HepG2 (cell line): ENCODE data around the gene SEMA3B. TPM values are rescaled to one million over a fixed set of nuclear protein-coding genes. Genes with fewer than 3 reads are reported as not detected.
A peak's percentile ranks its signal among the peaks of the same experiment; 100 is the strongest.

ENCODE experiments used
- GTF2F1 ChIP-seq: fragments of 150-350 bp; IDR thresholded peaks from 2 replicates; pipeline ENCODE4 v1.6.1; 2014; ENCODE audit warnings: low read length
- HNF4G ChIP-seq, 2 experiments: sonication (generic) in 1 of 2; formaldehyde crosslinking in 1 of 2; IDR thresholded peaks; 2 replicates each; pipeline versions ENCODE4 v1.4.0 to v1.6.1; 2011 to 2020; ENCODE audit warnings: borderline replicate concordance in 2 of 2, low read depth in 2 of 2, mild to moderate bottlenecking in 2 of 2, low read length in 1 of 2, missing genetic modification reagents in 1 of 2, moderate library complexity in 1 of 2
- NCOA5 ChIP-seq: sonication (generic); formaldehyde crosslinking; IDR thresholded peaks from 2 replicates; pipeline ENCODE4 v1.4.0; 2020; ENCODE audit warnings: missing genetic modification reagents
- PRDM4 ChIP-seq: sonication (generic); formaldehyde crosslinking; IDR thresholded peaks from 2 replicates; pipeline ENCODE4 v1.9.0; 2021; ENCODE audit warnings: missing genetic modification reagents, borderline replicate concordance
- SNAPC4 ChIP-seq: sonication (generic); formaldehyde crosslinking; IDR thresholded peaks from 2 replicates; pipeline ENCODE4 v1.4.0; 2020; ENCODE audit warnings: mild to moderate bottlenecking, missing genetic modification reagents
- SNRNP70 ChIP-seq: fragments of 200-400 bp; formaldehyde crosslinking; IDR thresholded peaks from 2 replicates; pipeline ENCODE4 v1.6.1; 2017; ENCODE audit warnings: mild to moderate bottlenecking, low read depth, low read length, moderate library complexity
- SUZ12 ChIP-seq: fragments of 150-350 bp; IDR thresholded peaks from 2 replicates; pipeline ENCODE4 v1.6.1; 2014; ENCODE audit warnings: low read depth, low read length
- UBTF ChIP-seq: sonication (generic); formaldehyde crosslinking; IDR thresholded peaks from 2 replicates; pipeline ENCODE4 v1.4.0; 2020; ENCODE audit warnings: mild to moderate bottlenecking, missing genetic modification reagents
- ZFP36L2 ChIP-seq: sonication (generic); formaldehyde crosslinking; IDR thresholded peaks from 2 replicates; pipeline ENCODE4 v1.4.0; 2020; ENCODE audit warnings: missing genetic modification reagents
- ZFP41 ChIP-seq: sonication (generic); formaldehyde crosslinking; IDR thresholded peaks from 2 replicates; pipeline ENCODE4 v1.4.0; 2020; ENCODE audit warnings: mild to moderate bottlenecking, missing genetic modification reagents, borderline replicate concordance
- ZNF17 ChIP-seq: sonication (generic); formaldehyde crosslinking; IDR thresholded peaks from 2 replicates; pipeline ENCODE4 v1.5.0; 2020; ENCODE audit warnings: mild to moderate bottlenecking, missing genetic modification reagents
- ZNF18 ChIP-seq: sonication (generic); formaldehyde crosslinking; IDR thresholded peaks from 2 replicates; pipeline ENCODE4 v1.8.0; 2022; ENCODE audit warnings: mild to moderate bottlenecking, missing genetic modification reagents; ENCODE audit not compliant: insufficient replicate concordance
- ZNF33B ChIP-seq: sonication (generic); formaldehyde crosslinking; IDR thresholded peaks from 2 replicates; pipeline ENCODE4 v1.5.1; 2020; ENCODE audit warnings: mild to moderate bottlenecking, missing genetic modification reagents
- ZNF501 ChIP-seq: sonication (generic); formaldehyde crosslinking; IDR thresholded peaks from 2 replicates; pipeline ENCODE4 v1.5.1; 2020; ENCODE audit warnings: mild to moderate bottlenecking, moderate library complexity, missing genetic modification reagents
- ZNF530 ChIP-seq: sonication (generic); formaldehyde crosslinking; IDR thresholded peaks from 2 replicates; pipeline ENCODE4 v1.5.0; 2020; ENCODE audit warnings: low read depth, mild to moderate bottlenecking, missing genetic modification reagents
- ZNF761 ChIP-seq: sonication (generic); formaldehyde crosslinking; conservative IDR thresholded peaks from 2 replicates; pipeline ENCODE4 v1.4.0; 2020; ENCODE audit warnings: mild to moderate bottlenecking, missing genetic modification reagents
- polyA plus RNA-seq, 8 experiments: library from polyadenylated mRNA; depleted of rRNA in 3 of 8; stranded (reverse) in 7 of 8; unstranded in 1 of 8; fragments of >200 nt; fragmentation: Illumina TruSeq in 4 of 8; extraction: Trizol in 4 of 8; gene quantifications; 2 replicates each; pipeline versions ENCODE4 v1.2.1 to v1.2.3, GENCODE V29; 2011 to 2016; ENCODE audit warnings: low read depth in 4 of 8, missing spikeins in 1 of 8, mixed read lengths in 1 of 8; ENCODE audit not compliant: insufficient read depth in 1 of 8
- total RNA-seq, 5 experiments: library from RNA; depleted of rRNA; stranded (reverse); fragments of >200 nt; fragmentation: Illumina TruSeq; extraction: Trizol; gene quantifications; 2 replicates each; pipeline ENCODE4 v1.2.3, GENCODE V29; 2016; ENCODE audit warnings: low read depth in 1 of 5

The SEMA3B gene
- total and polyA plus RNA-seq, 2 of the 13 experiments (the other 11 are each of a cell fraction or from before 2014, with no cell fraction given), result 93.2 to 158 TPM

- TF ChIP-seq SNAPC4 (CRISPR knock-in tag) (no peak), ZNF33B (CRISPR knock-in tag) (no peak), GTF2F1 (no peak), NCOA5 (no peak), ZNF17 (CRISPR knock-in tag) (no peak), ZNF761 (CRISPR knock-in tag) (peak; percentile 61; the same call in 1 of the 2 replicates), ZFP41 (CRISPR knock-in tag) (no peak), UBTF (CRISPR knock-in tag) (peak; percentile 41), ZNF501 (peak; percentile 95), ZFP36L2 (CRISPR knock-in tag) (no peak), ZNF530 (CRISPR knock-in tag) (no peak), PRDM4 (CRISPR knock-in tag) (no peak), SUZ12 (peak; percentile 100), ZNF18 (no peak), HNF4G (IDR thresholded peaks at IDR 0.05; ENCODE audit: borderline replicate concordance, low read depth, low read length) (0 out of 2 replicates have a peak, but pooled peaks have one; percentile 5), HNF4G (CRISPR knock-in tag; IDR thresholded peaks at IDR 0.05; ENCODE audit: borderline replicate concordance, low read depth) (no peak), SNRNP70 (no peak)
These were observed 23.5 kb downstream of the SEMA3B start, which contains the start of gene IFRD2 (continued) for GRCh38 chr3:50292159-50293078.
